SK-N-SH (cell line): ENCODE results near the gene STKLD1. TPM values are rescaled to one million over a fixed set of nuclear protein-coding genes. Genes with fewer than 3 reads are reported as not detected.
"Not testable (repeated sequence)": the region's sequence is repeated elsewhere in the genome, so short reads cannot be mapped to it uniquely, and the experiment has no call there.

ENCODE experiments used
- CTCF ChIA-PET: fragments of 300-600, 350-600 bp; formaldehyde crosslinking; extraction: SDS; loops from one replicate; lab custom pipeline; 2021; lab: Yijun Ruan, JAX
- POLR2A ChIA-PET: fragments of 350-600 bp; sonication (Branson Sonifier 250); formaldehyde crosslinking; extraction: SDS; loops from one replicate; lab custom pipeline; 2020; ENCODE audit warnings: antibody characterized with exemption, inconsistent platforms; lab: Yijun Ruan, JAX
- DNase-seq: peaks from one replicate; pipeline ENCODE4 v3.0.0; 2012
- H2AFZ ChIP-seq: fragments of 200-600 bp; sonication (generic); 2 replicates; pipeline ENCODE4 v1.8.1; 2016; ENCODE audit warnings: antibody characterized with exemption, mild to moderate bottlenecking, low read depth
- H3F3A ChIP-seq: fragments of 200-600 bp; sonication (generic); replicated peaks from 2 replicates; pipeline ENCODE3; 2016; ENCODE audit warnings: antibody characterized with exemption, mild to moderate bottlenecking; ENCODE audit not compliant: insufficient read depth
- H3K27ac ChIP-seq, 2 experiments: fragments of 200-500 bp in 1 of 2; fragments of 200-600 bp in 1 of 2; sonication (Bioruptor generic) in 1 of 2; sonication (generic), shearing (Covaris generic) in 1 of 2; 2 replicates each; pipeline versions ENCODE4 v1.5.1 to v1.6.1; 2014 to 2016; ENCODE audit warnings: low read depth in 2 of 2, inconsistent platforms in 1 of 2, low read length in 1 of 2, mild to moderate bottlenecking in 1 of 2, mixed read lengths in 1 of 2
- H3K27me3 ChIP-seq: fragments of 200-600 bp; sonication (generic), shearing (Covaris generic); 2 replicates; pipeline ENCODE4 v1.6.1; 2016; ENCODE audit warnings: mixed run types; ENCODE audit not compliant: insufficient read depth
- H3K36me3 ChIP-seq, 2 experiments: fragments of 200-500 bp in 1 of 2; fragments of 200-600 bp in 1 of 2; sonication (Bioruptor generic) in 1 of 2; sonication (generic) in 1 of 2; replicated peaks in 1 of 2; 2 replicates each; pipeline versions ENCODE3 to v1.5.1; 2014 to 2016; ENCODE audit warnings: low read length in 1 of 2, mild to moderate bottlenecking in 1 of 2; ENCODE audit not compliant: insufficient read depth in 2 of 2, control insufficient read depth in 1 of 2
- H3K4me1 ChIP-seq, 2 experiments: fragments of 200-500 bp in 1 of 2; fragments of 200-600 bp in 1 of 2; sonication (Bioruptor generic) in 1 of 2; sonication (generic), shearing (Covaris generic) in 1 of 2; 2 replicates each; pipeline versions ENCODE4 v1.5.1 to v1.6.1; 2014 to 2016; ENCODE audit warnings: low read depth in 1 of 2, low read length in 1 of 2, mixed run types in 1 of 2; ENCODE audit not compliant: insufficient read depth in 2 of 2, control insufficient read depth in 1 of 2
- H3K4me2 ChIP-seq: fragments of 200-600 bp; sonication (generic), shearing (Covaris generic); 2 replicates; pipeline ENCODE4 v1.6.1; 2017; ENCODE audit warnings: mixed run types
- H3K4me3 ChIP-seq, 2 experiments: fragments of 200-500 bp in 1 of 2; fragments of 200-600 bp in 1 of 2; sonication (Bioruptor generic) in 1 of 2; sonication (generic), shearing (Covaris generic) in 1 of 2; 2 replicates each; pipeline versions ENCODE4 v1.5.1 to v1.8.1; 2014 to 2016; ENCODE audit warnings: low read depth in 2 of 2, inconsistent platforms in 1 of 2, low read length in 1 of 2, mild to moderate bottlenecking in 1 of 2, mixed read lengths in 1 of 2, moderate library complexity in 1 of 2
- H3K79me2 ChIP-seq: fragments of 200-600 bp; sonication (generic); 2 replicates; pipeline ENCODE4 v1.8.1; 2017; ENCODE audit warnings: mild to moderate bottlenecking; ENCODE audit not compliant: insufficient read depth
- H3K9ac ChIP-seq: fragments of 200-600 bp; sonication (generic); 2 replicates; pipeline ENCODE4 v1.6.1; 2017; ENCODE audit warnings: mixed run types
- H3K9me2 ChIP-seq: fragments of 200-600 bp; sonication (generic); 2 replicates; pipeline ENCODE4 v1.6.1; 2017; ENCODE audit warnings: mixed run types
- H3K9me3 ChIP-seq: fragments of 200-600 bp; sonication (generic); 2 replicates; pipeline ENCODE4 v1.6.1; 2017; ENCODE audit warnings: mixed run types, mild to moderate bottlenecking, moderate library complexity
- H4K20me1 ChIP-seq: fragments of 200-600 bp; sonication (generic); 2 replicates; pipeline ENCODE4 v1.6.1; 2017; ENCODE audit warnings: mild to moderate bottlenecking, mixed run types; ENCODE audit not compliant: insufficient read depth
- ELF1 ChIP-seq: IDR thresholded peaks from 2 replicates; pipeline ENCODE4 v1.4.0; 2012
- EP300 ChIP-seq, 2 experiments: IDR thresholded peaks; 2 replicates each; pipeline versions ENCODE4 v1.4.0 to v1.6.1; 2012; ENCODE audit warnings: borderline replicate concordance in 1 of 2, low read depth in 1 of 2, low read length in 1 of 2
- GATA2 ChIP-seq: sonication (generic); formaldehyde crosslinking; IDR thresholded peaks from 2 replicates; pipeline ENCODE4 v1.5.0; 2020; ENCODE audit warnings: mild to moderate bottlenecking, missing genetic modification reagents
- POLR2AphosphoS5 ChIP-seq: IDR thresholded peaks from 2 replicates; pipeline ENCODE4 v1.6.1; 2012; ENCODE audit warnings: low read depth, low read length
- RCOR1 ChIP-seq: fragments of 150-350 bp; IDR thresholded peaks from 2 replicates; pipeline ENCODE4 v1.6.1; 2017; ENCODE audit warnings: antibody characterized with exemption, low read length
- TAF1 ChIP-seq: IDR thresholded peaks from 2 replicates; pipeline ENCODE4 v1.6.1; 2012; ENCODE audit warnings: low read depth, mild to moderate bottlenecking, low read length, moderate library complexity, borderline replicate concordance
- TEAD4 ChIP-seq: IDR thresholded peaks from 2 replicates; pipeline ENCODE4 v1.4.0; 2012; ENCODE audit warnings: mild to moderate bottlenecking, borderline replicate concordance; ENCODE audit not compliant: insufficient read depth
- WGBS: methylation state at CpG from one replicate; pipeline ENCODE4 v1.1.6; 2017; ENCODE audit warnings: low lambda C conversion rate; 5-methylcytosine and 5-hydroxymethylcytosine counted together
- polyA plus RNA-seq, 3 experiments: library from polyadenylated mRNA; depleted of rRNA; stranded (reverse); fragments of >200 nt; gene quantifications; 2 replicates each; pipeline ENCODE4 v1.2.3, GENCODE V29; 2012
- TF ChIP-seq, protein P1 (sequence below): IDR thresholded peaks from 2 replicates; pipeline ENCODE4; 2012
- TF ChIP-seq, protein P2 (sequence below): IDR thresholded peaks from 2 replicates; pipeline ENCODE4 v1.6.1; 2012; ENCODE audit warnings: mild to moderate bottlenecking, low read depth, low read length, moderate library complexity
- TF ChIP-seq, protein P3 (sequence below): fragments of 150-350 bp; IDR thresholded peaks from 2 replicates; pipeline ENCODE4 v1.6.1; 2017; ENCODE audit warnings: antibody characterized with exemption, low read length, low read depth, borderline replicate concordance

STKLD1 gene
- polyA plus RNA-seq, 1 of the 3 experiments (the other 2 are of a cell fraction) = 2.3 TPM

DNA sequence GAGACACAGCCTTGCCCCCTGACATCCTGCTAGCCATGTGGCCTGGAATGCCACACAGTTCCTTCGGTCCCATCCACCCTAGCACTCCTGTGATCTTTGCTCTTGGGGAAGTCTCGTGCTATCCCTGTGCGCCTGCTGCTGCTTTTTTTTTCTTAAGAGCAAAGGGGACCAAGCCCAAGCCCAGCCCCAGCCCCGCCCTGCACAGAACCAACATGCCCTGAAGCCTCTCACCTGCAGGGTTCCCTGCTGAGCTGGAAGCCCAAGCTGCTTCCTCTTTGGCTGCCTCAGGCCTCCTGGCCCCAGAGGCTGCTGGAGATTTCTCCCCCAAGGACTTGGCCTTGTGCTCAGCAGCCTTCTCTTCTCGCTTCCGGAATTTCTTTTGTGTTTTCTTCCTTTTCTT lies 42.0 kb upstream of the STKLD1 start:
- Histone ChIP-seq H3K79me2 (peaks cover 27% of the 10 kb centered on the region), H3K27me3 (no peaks in the 10 kb centered on the region), H3K9ac (peak overlapping the region; percentile 85; the same call in 1 of the 2 replicates), H3K9me2 (no peaks in the 10 kb centered on the region), H3K27ac (no peak overlapping the region), H3K36me3 (peaks cover 43 to 50% of the 10 kb centered on the region in 2 experiments), H3F3A (peaks cover 21% of the 10 kb centered on the region), H3K9me3 (no peaks in the 10 kb centered on the region), H3K4me2 (peak overlapping the region; percentile 89), H4K20me1 (0 out of 2 replicates have a peak, but pooled peaks cover 13% of the 10 kb centered on the region), H3K4me3 (peak overlapping the region in 1 of 2 experiments; percentile 70; a peak in 1 of 4 replicates), H2AFZ (no peak overlapping the region), H3K4me1 (peaks cover 8 to 15% of the 10 kb centered on the region in 2 experiments; a peak in 1 of 4 replicates)
- no peak for TF ChIP-seq ELF1
- TF ChIP-seq GATA2 (CRISPR knock-in tag) = no peak
- TF ChIP-seq TEAD4 = no peak
- TF ChIP-seq, protein P1, sequence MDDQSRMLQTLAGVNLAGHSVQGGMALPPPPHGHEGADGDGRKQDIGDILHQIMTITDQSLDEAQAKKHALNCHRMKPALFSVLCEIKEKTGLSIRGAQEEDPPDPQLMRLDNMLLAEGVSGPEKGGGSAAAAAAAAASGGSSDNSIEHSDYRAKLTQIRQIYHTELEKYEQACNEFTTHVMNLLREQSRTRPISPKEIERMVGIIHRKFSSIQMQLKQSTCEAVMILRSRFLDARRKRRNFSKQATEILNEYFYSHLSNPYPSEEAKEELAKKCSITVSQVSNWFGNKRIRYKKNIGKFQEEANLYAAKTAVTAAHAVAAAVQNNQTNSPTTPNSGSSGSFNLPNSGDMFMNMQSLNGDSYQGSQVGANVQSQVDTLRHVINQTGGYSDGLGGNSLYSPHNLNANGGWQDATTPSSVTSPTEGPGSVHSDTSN = no peak
- TF ChIP-seq RCOR1 = no peak
- TF ChIP-seq TAF1 = no peak
- TF ChIP-seq EP300 (IDR thresholded peaks at IDR 0.05; ENCODE audit: borderline replicate concordance in 1 of 2, low read depth in 1 of 2, low read length in 1 of 2) = no peak
- TF ChIP-seq, protein P2, sequence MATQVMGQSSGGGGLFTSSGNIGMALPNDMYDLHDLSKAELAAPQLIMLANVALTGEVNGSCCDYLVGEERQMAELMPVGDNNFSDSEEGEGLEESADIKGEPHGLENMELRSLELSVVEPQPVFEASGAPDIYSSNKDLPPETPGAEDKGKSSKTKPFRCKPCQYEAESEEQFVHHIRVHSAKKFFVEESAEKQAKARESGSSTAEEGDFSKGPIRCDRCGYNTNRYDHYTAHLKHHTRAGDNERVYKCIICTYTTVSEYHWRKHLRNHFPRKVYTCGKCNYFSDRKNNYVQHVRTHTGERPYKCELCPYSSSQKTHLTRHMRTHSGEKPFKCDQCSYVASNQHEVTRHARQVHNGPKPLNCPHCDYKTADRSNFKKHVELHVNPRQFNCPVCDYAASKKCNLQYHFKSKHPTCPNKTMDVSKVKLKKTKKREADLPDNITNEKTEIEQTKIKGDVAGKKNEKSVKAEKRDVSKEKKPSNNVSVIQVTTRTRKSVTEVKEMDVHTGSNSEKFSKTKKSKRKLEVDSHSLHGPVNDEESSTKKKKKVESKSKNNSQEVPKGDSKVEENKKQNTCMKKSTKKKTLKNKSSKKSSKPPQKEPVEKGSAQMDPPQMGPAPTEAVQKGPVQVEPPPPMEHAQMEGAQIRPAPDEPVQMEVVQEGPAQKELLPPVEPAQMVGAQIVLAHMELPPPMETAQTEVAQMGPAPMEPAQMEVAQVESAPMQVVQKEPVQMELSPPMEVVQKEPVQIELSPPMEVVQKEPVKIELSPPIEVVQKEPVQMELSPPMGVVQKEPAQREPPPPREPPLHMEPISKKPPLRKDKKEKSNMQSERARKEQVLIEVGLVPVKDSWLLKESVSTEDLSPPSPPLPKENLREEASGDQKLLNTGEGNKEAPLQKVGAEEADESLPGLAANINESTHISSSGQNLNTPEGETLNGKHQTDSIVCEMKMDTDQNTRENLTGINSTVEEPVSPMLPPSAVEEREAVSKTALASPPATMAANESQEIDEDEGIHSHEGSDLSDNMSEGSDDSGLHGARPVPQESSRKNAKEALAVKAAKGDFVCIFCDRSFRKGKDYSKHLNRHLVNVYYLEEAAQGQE = no peak
- TF ChIP-seq POLR2AphosphoS5 = no peak
- TF ChIP-seq, protein P3, sequence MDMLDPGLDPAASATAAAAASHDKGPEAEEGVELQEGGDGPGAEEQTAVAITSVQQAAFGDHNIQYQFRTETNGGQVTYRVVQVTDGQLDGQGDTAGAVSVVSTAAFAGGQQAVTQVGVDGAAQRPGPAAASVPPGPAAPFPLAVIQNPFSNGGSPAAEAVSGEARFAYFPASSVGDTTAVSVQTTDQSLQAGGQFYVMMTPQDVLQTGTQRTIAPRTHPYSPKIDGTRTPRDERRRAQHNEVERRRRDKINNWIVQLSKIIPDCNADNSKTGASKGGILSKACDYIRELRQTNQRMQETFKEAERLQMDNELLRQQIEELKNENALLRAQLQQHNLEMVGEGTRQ = no peak
- DNase-seq = no peak
- ChIA-PET POLR2A (interaction anchor here (0.5 to 3.8 kb wide), 2 partner anchors 14 to 21 kb away, joined by 3 to 16 read pairs; partner anchors contain the start of genes MED22 and RPL7A), CTCF (interaction anchor here (1.3 to 4.8 kb wide), 3 partner anchors 14 to 154 kb away, joined by 6 to 33 read pairs (median 7); partner anchors contain the start of genes MED22 and RPL7A)
- WGBS = 95% methylated on average over 6 of the region's 6 CpGs

DNA sequence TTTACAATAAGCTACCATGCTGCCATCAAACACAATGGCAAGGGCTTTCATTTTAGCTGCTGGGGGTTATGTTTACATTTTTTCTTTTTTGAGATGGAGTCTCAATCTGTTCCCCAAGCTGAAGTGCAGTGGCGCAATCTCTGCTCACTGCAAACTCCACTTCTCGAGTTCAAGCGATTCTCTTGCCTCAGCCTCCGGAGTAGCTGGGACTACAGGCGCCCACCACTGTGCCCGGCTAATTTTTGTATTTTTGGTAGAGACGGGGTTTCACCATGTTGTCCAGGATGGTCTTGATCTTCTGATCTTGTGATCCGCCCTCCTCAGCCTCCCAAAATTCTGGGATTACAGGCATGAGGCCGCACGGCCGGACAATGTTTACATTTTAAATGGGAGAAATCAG lies 41.3 kb upstream of the STKLD1 start:
- not testable (repeated sequence) for H3K27ac ChIP-seq, DNase-seq, H3K9me3 ChIP-seq, H3K27me3 ChIP-seq, H2AFZ ChIP-seq, H3K9me2 ChIP-seq
- Histone ChIP-seq H3K4me2 (peak overlapping the region; percentile 89), H3K4me1 (peaks cover 8 to 15% of the 10 kb centered on the region in 2 experiments; a peak in 1 of 4 replicates), H3K4me3 (peak overlapping the region; percentile 70 to 100; a peak in 3 of 4 replicates), H3K36me3 (peaks cover 38 to 54% of the 10 kb centered on the region in 2 experiments), H3K9ac (peak overlapping the region; percentile 85; the same call in 1 of the 2 replicates), H3K79me2 (peaks cover 27% of the 10 kb centered on the region), H4K20me1 (0 out of 2 replicates have a peak, but pooled peaks cover 13% of the 10 kb centered on the region), H3F3A (peaks cover 20% of the 10 kb centered on the region)
- 85% methylated on average over 11 of the region's 11 CpGs for WGBS
- POLR2A ChIA-PET = interaction anchor here (3.8 kb wide), 1 partner anchor 13 kb away, joined by 16 read pairs; the partner anchor contains the start of genes MED22 and RPL7A
- CTCF ChIA-PET = interaction anchor here (0.8 to 4.8 kb wide), 3 partner anchors 148 to 154 kb away, joined by 3 to 33 read pairs (median 7); no protein-coding TSS in a partner anchor
